Colonic mucosa (tissue), 4 donors: Measurements from ENCODE around the gene PDCD4. TPM values are rescaled to one million over a fixed set of nuclear protein-coding genes. Genes with fewer than 3 reads are reported as not detected.
A peak's percentile ranks its signal among the peaks of the same experiment; 100 is the strongest.

Experiments
- DNase-seq: peaks from one replicate; pipeline ENCODE4 v3.0.0-alpha.2; 2020
- H3K27ac ChIP-seq: fragments of 200-600 bp; one replicate; pipeline ENCODE4 v1.8.0; 2021
- H3K27me3 ChIP-seq: fragments of 200-600 bp; one replicate; pipeline ENCODE4 v1.8.0; 2021
- H3K36me3 ChIP-seq: fragments of 200-600 bp; one replicate; pipeline ENCODE4 v1.8.0; 2021
- H3K4me1 ChIP-seq: fragments of 200-600 bp; one replicate; pipeline ENCODE4 v1.8.0; 2021; ENCODE audit warnings: mild to moderate bottlenecking
- H3K4me3 ChIP-seq: fragments of 200-600 bp; one replicate; pipeline ENCODE4 v1.8.0; 2021
- H3K9ac ChIP-seq, 2 donors: one replicate each; pipeline ENCODE4 v1.7.0; 2013; ENCODE audit warnings: control low read depth in 2 of 2, low read depth in 2 of 2, low read length in 2 of 2
- H3K9me3 ChIP-seq: fragments of 200-600 bp; one replicate; pipeline ENCODE4 v1.8.0; 2021
- CTCF ChIP-seq: fragments of 200-600 bp; IDR thresholded peaks from one replicate; pipeline ENCODE4 v1.8.0; 2022; ENCODE audit warnings: antibody characterized with exemption, mild to moderate bottlenecking
- intact Hi-C: fragments of 100-400 bp; cut with DNase I; formaldehyde crosslinking; loops from one replicate; pipeline ENCODE4 v1.14.1; 2022
- total RNA-seq, 2 donors: library from RNA; stranded (reverse); fragmentation: NEBNext Ultra II Directional in 1 of 2; extraction: Animal tissue kit (Norgen Biotek cat#: 25700) in 1 of 2; gene quantifications; one replicate each; pipeline ENCODE4 v1.2.1, GENCODE V29; 2021
- donor health status: healthy.
- donor health status: DM: no; HTN: no; CAD: no.
- donor health status: DM: no; HTN: no; CAD: no.

The PDCD4 gene
- total RNA-seq, 2 donors from 2014 or later, result 397 to 463 TPM

DNA sequence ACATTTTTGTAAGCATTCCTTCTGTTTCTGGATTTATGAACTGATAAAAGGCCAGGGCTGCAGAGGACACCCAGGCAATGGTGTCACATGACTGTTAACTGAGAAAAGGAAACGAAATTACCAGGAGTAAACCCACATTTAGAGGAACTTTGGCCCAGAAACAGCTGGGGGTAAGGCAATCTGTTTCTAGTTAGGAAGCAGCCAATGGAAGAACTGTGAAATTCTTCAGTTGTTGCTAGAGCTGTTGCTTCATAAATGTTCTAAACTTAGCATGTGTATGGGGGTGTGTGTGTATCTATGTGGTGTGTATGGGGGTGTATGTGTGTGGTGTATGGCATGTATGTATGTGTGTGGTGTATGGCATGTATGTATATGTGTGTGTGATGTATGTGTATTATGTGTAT lies 11.8 kb upstream of the PDCD4 start:
- H3K9me3 ChIP-seq, result no peaks in the 10 kb centered on the region
- intact Hi-C loops, result no loop called here
- no peak overlapping the region for H3K4me3 ChIP-seq
- H3K27me3 ChIP-seq, result no peaks in the 10 kb centered on the region
- peaks cover 31% of the 10 kb centered on the region for H3K4me1 ChIP-seq
- DNase-seq, result peak; percentile 29
- peak overlapping the region; percentile 93 for H3K27ac ChIP-seq
- no peak for TF ChIP-seq CTCF
- H3K36me3 ChIP-seq, result no peaks in the 10 kb centered on the region
- H3K9ac ChIP-seq, result peak overlapping the region in 1 of 2 donors; percentile 88

GRCh38 chr10:110860576-110861241 lies 11.0 kb upstream of the PDCD4 start:
- Histone ChIP-seq H3K27me3 (no peaks in the 10 kb centered on the region), H3K4me1 (peaks cover 34% of the 10 kb centered on the region), H3K9me3 (no peaks in the 10 kb centered on the region), H3K9ac (peak overlapping the region; percentile 52 to 88), H3K36me3 (no peaks in the 10 kb centered on the region), H3K4me3 (no peak overlapping the region), H3K27ac (peak overlapping the region; percentile 93)
- no peak for TF ChIP-seq CTCF
- intact Hi-C loops, result no loop called here
- DNase-seq, result peak; percentile 61

- no peaks in the 10 kb centered on the region for H3K27me3 ChIP-seq
- H3K9me3 ChIP-seq, result no peaks in the 10 kb centered on the region
- peak overlapping the region; percentile 93 for H3K27ac ChIP-seq
- intact Hi-C loops, result no loop called here
- no peak for TF ChIP-seq CTCF
- H3K4me3 ChIP-seq, result no peak overlapping the region
- no peak for DNase-seq
- H3K4me1 ChIP-seq, result peaks cover 34% of the 10 kb centered on the region
- H3K36me3 ChIP-seq, result no peaks in the 10 kb centered on the region
- peak overlapping the region in 1 of 2 donors; percentile 88 for H3K9ac ChIP-seq
These were observed 10.3 kb upstream of the PDCD4 start for GRCh38 chr10:110861476-110861875.

DNA sequence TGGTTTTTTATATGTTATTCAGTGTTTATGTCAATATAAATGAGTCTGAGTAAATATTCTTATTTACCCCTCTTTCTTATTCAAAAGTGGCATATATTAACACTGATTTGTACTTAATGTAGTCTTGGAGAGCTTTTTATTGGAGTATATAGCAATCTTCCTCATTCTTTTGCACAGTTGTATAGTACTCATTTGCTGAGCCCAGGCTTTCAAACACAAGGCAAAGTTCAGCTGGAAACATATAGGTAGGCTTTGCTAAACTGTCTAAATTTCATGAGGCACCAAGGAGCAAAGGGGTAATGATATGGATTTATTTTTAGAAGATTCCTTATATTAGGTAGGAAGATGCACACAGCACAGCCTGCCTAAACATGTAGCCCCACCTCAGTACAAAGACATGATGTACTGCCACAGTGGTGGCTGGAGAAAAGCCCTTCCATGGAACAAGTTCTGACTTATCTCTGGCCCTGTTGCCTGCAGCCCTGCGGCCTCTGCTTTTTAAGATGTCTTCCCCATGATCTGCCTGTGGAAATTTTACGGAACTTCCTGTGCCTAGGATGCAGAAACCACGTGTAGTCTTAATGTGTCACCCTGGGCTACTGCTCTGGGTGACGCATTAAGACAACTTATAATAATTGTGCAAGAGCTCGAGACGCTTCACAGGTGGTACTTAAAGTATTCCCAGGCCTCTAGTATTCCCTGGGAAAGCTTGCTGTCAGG lies 9.6 kb upstream of the PDCD4 start:
- no peak for TF ChIP-seq CTCF
- no peak overlapping the region for H3K4me3 ChIP-seq
- peaks cover 33% of the 10 kb centered on the region for H3K4me1 ChIP-seq
- H3K9me3 ChIP-seq, result no peaks in the 10 kb centered on the region
- H3K9ac ChIP-seq, result no peak overlapping the region
- H3K36me3 ChIP-seq, result no peaks in the 10 kb centered on the region
- no peak for DNase-seq
- H3K27ac ChIP-seq, result peak overlapping the region; percentile 93
- intact Hi-C loops, result no loop called here
- no peaks in the 10 kb centered on the region for H3K27me3 ChIP-seq

DNA sequence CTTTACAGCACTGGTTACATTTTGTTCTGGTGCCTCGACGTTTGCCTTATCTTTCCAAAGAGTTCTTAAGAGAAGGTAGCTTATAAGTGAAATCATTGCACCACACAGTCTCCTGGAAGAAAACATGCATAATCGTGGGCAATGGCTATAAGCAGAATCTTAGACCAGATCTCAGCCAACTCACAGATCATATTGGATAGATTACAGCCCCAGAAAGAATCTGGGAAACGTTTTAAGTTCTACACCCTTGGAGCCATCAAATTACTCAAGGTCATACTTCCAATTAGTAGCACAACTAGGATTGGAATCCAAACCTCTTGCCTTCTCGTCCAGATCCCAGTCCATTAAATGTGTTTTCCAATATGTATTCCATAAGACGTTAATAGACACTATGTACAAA lies 8.8 kb upstream of the PDCD4 start:
- Histone ChIP-seq H3K27ac (no peak overlapping the region), H3K9me3 (no peaks in the 10 kb centered on the region), H3K4me1 (peaks cover 25% of the 10 kb centered on the region), H3K9ac (no peak overlapping the region), H3K36me3 (no peaks in the 10 kb centered on the region), H3K4me3 (no peak overlapping the region), H3K27me3 (no peaks in the 10 kb centered on the region)
- TF ChIP-seq CTCF, result no peak
- intact Hi-C loops, result no loop called here
- DNase-seq, result no peak
